ENCODE data around the gene PPP1R9B.

Gene PPP1R9B

DNA sequence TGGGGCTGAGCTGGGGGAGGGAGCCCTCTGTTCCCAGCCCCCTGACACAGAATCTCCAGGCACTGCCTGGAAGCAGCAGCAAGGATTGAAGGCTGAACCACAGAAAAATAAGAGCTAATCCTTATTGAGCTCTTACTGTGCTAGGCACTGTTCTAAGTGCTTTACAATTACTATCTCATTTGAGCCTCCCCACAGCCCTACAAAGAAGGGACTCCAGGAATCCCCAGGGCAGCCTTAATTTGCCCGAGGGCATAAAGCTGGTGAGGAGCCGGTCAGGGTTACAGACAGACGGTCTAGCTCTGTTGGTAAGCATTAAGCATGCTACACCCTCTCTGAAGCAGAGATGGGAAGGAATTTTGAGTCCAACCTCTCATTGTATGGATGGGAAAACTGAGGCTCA, 27.5 kb downstream of the PPP1R9B start:
- peak; percentile 91 for DNase-seq

DNA sequence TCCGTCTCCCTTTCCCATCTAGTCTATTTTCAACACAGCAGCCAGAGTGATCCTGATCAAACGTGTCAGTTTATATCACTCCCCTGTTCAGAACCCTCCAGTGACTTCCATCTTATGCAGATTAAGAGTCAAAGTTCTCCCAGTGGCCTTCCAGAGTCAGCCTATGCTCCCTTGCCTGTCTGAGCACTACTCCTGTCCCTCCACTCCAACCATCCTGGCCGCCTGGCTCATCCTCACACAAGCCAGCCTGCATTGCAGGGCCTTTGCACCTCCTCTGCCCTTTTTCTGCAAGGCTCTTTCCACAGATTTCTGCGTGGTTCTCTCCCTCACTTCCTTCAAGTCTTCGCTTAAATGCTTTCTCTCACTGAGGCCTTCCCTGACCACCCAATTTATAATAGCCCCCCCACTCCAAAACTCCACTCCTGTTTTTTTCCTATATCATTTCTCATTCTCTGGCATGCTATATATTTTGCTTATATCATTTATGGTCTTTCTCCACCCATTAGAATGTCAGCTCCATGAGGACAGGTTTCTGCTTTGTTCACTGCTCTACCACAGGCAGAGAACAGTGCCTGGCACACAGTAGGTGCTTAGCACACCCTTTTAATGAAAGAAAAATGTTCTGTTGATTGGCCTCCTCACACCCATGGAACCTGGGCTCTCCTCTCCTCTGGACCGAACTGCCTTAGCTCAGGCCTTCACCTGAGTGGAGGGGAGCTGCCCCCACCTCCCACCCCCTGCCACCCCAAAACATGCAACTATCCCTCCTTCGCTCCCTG, 29.8 kb downstream of the PPP1R9B start:
- DNase-seq, result no peak

GRCh38 chr17:50118828-50119218, 31.7 kb downstream of the PPP1R9B start:
- no peak for DNase-seq

GRCh38 chr17:50118076-50118827, 32.2 kb downstream of the PPP1R9B start:
- DNase-seq, result no peak

- DNase-seq, result peak; percentile 92
Measured at GRCh38 chr17:50117202-50118051, 33.0 kb downstream of the PPP1R9B start.

DNA sequence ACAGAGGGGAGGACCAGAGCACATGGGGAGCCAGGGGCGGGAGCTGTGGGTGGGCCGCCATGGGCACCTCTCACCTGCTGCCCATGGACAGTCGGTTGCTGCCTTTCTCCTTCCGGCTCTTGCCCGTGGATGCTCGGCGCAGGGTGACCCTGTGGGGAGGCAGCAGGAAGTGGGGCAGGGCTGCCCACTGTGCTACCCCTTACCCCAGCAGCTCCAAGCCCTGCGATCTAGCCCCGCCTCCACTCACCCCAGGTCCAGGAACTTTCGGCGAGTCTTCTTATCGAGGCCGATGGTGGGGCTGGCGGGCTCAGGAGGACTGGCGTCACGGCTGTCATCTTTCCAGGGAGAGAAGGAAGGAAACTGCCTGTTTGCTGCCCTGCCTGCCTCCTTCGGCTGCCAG, 34.7 kb downstream of the PPP1R9B start:
- no peak for DNase-seq

DNA sequence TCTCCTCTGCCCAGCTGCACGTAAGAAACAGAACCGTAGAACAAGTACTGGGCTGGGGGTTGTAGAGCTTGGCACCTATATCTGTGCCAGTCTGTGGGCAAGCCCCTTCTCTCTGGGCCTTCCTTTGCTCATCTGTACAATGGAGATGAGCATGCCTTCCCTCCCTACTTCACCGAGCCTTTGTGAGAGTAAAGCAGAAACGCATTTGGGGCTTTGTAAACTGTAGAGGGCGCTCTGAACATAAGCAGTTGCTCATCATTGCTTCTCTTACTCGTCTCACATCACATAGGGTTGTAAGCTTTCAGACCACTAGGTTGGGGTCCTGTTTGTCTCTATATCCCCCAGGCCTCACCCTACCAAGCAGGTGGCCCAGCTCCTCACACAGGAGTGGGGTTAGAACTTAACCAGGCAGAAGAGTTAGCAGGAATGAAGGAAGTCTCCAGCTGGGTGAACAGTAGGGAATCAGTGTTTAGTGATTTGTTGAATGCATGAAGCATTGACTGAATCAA, 35.6 kb downstream of the PPP1R9B start:
- peak; percentile 86 for DNase-seq

DNA sequence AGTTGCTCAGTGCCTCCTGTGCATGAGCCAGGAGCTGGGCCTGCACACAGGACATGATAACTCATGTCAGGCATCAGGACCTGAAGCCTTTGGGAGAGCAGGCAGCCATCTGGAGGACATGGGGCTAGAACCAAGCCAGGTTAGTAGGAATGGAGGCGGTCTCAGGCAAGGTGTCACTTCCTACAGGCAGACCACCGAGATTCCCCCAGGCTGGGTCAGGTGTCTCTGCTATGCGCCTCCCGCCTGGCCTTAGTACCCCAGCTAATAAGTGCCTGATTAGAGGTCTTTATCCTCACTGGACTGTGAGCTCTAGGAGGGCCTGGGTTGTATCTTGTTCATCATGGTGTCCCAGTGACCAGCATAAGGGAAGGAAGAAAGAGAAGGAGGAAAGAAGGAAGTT, 36.1 kb downstream of the PPP1R9B start:
- DNase-seq, result no peak

DNA sequence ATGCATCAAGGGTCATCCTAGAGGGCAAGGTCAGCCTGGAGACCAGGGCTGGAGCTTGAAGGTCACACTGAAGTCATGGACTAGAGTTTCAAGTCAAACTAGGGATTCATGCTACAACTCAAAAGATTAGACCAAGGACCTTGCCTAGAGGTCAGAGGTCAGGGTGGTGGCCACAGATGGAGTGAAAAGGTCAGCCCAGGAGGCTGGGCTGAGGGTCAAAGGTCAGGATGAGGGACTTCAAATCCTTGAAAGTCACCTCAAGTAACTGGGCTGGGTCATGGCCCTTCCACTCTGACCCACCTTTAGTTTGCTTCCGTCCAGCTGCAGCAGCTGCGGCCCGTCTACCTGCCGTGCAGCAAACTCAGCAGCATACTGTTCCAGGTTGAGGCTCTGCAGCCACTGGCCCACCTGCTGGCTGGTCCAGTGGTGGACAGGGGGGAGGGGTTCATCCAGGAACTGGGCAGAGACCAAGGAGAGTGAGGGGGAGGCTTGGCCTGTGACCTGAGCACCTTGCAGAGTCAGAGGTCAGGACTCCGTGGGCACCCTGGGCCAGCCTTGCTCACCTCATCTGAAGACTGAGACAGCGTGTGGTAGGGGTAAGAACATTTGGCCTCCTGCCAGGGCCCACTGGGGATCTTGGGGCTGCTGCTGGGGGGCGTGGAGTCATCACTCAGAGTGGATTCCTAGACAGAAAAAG, 36.7 kb downstream of the PPP1R9B start:
- peak; percentile 30 for DNase-seq

DNA sequence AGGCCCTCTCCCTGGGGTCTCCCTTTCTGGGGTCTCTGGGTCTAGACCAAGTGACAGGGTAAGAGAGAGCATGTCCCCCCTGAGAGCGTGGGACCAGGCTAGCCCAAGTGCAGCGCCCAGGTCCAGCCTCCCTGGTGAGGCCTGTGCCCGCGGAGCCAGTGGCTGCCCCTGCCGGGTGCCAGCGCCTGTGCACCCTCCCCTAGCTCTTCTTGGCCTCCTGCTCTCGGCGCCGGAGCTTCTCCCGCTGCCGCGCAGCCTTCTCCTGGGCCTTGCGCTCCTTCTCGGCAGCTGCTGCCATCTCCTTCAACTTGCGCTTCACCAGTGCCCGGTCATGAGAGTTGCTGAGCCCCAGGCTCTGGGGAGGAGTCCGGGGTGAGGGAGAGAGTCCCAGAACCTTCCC, 37.8 kb downstream of the PPP1R9B start:
- DNase-seq, result no peak

GRCh38 chr17:50111673-50112655, 38.5 kb downstream of the PPP1R9B start:
- DNase-seq, result peak; percentile 50

DNA sequence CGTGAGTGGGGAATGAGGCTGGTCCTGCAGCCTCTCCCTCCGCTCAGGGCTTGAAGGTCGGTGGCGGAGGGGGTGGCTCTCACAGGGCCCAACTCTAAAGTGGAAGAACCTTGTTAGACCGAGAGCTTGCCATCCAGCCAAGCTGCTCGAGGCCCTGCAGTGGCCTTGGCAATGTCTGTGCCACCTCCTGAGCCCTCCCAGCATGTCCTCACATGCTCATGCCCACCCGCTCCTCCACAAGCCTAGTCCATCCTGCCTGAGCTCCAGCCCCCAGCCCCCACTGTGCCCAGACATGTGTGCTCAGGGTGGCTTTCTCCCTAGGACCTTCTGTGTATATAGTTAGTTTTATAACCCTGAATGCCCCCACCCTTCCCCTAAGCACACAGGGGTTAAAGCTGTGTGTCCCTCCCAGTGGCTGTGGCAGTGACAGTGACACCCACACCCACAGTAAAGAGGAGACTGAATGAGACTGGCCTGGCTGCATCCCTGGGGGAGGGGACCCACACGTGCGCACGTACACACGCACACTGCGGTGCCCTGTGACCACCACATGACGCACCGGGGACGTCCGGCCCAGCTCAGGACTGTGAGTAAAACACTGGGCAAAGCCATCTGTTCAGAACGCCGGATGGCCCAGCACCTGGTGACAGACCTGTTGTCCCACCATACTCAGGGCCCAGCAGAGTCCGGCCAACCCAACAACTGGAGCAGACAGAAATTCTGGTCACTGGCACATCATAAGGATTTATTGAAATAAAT, 39.7 kb downstream of the PPP1R9B start:
- no peak for DNase-seq

DNA sequence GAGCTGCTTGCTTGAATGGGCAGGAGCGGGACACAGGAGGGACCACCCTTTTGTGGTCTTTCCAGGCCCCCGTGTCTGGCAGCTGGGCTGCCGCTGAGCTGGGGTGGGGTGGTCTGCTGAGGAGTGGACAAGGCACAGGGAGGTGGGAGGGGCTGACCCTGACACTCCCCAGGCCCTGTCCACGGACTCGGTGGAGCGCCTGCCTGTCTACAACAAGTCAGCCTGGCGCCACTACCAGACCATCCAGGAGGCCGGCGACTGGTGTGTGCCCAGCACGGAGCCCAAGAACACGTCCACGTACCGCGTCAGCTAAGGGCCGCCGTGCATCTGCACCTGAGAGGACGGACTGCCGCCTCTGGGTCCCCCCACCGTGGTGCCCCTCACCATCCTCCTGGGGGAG, 40.7 kb downstream of the PPP1R9B start:
- DNase-seq, result no peak

DNA sequence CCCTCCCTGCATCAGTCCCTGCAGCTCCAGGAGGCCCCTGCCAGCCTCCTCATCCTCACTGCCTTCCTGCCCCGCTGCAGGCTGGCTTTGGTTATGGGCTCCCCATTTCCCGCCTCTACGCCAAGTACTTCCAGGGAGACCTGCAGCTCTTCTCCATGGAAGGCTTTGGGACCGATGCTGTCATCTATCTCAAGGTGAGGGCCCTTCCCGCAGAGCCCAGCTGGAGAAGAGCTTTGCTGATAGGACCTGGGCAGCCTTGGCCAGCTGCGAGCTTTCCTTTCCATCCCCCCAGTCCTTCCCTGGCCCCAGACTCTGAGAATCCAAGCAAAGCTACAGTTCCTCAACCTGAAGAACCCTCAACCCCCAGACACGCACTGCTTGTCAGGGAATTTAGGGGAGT, 41.3 kb downstream of the PPP1R9B start:
- DNase-seq, result no peak

DNA sequence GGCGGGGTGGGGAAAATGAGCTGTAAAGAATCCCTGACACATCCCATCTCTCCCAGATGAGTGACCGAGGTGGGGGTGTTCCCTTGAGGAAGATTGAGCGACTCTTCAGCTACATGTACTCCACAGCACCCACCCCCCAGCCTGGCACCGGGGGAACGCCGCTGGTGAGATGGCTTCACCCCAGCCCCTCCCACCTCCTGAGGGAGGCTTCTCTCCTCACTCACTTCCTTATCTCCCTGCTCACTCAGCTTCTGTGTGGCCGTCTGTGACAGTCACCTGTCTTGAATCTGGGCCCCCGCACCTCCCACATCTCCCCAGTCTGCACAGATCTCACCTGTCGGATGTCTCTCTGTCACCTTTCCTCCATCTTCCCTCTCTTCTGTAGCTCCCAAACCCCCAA, 41.9 kb downstream of the PPP1R9B start:
- no peak for DNase-seq

GRCh38 chr17:50107790-50108414, 42.6 kb downstream of the PPP1R9B start:
- DNase-seq, result no peak

DNA sequence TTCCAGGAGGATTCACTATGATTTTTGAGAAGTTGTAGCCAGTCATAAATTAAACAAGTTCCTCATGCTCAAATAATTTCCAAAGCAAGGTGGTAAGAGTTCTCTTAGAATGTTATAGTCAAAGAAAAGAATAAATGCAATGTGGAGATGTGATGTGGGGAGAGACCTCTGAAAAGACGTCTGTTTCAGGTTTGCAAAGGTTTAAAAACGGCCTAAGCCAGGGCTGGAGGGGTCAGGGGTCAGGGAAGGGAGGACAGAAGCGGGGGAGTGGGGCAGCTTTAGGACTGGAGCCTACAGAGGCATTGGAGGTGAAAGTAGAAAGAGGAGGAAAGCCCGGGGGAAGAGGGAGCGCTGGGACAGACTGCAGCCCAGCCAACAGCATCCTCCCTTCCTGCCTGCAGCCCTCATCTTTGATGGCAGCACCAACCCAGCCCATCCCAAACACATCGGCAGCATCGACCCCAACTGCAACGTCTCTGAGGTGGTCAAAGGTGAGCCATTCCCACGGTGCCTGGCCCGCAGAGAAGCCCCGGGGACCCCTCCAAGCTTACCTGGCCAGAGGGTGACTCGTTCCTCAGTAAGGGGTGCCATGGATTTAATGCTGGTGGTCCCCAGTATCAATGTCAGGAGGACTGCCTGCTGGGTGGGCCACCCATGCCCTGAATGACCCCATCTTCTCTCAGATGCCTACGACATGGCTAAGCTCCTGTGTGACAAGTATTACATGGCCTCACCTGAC, 43.9 kb downstream of the PPP1R9B start:
- DNase-seq, result no peak

- DNase-seq, result no peak
Measured at GRCh38 chr17:50105811-50106210, 44.7 kb downstream of the PPP1R9B start.

DNA sequence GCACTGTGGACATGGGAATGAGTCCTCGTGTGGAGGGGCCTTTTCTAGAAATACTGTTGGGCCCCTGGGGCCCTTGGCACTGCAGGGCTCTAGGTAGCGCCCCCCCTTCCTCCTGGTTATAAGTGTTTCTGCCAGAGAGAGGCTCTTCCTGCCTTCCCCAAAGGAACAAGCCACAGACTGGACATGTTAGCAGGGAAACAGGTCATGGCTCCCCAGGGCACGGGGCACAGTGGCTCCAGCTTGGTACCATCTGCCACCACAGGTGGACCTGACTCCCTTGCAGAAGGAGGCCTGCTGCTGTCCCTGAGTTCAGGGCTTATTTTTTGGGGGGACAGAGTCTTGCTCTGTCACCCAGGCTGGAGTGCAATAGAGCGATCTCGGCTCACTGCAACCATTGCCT, 46.5 kb downstream of the PPP1R9B start:
- no peak for DNase-seq
